GM23338 (cell line): Measurements from ENCODE around the gene SRCIN1. TPM values are rescaled to one million over a fixed set of nuclear protein-coding genes. Genes with fewer than 3 reads are reported as not detected.
A peak's percentile ranks its signal among the peaks of the same experiment; 100 is the strongest.

Experiments
- ATAC-seq: fragments of 200-7000 bp; cut with Tn5 transposase; 3 replicates; pipeline ENCODE4 v1.9.1; 2020
- DNase-seq: peaks from one replicate; pipeline ENCODE4 v3.0.0-alpha.2; 2015; ENCODE audit warnings: low spot score
- H2AFZ ChIP-seq: fragments of 200-600 bp; sonication (generic); 2 replicates; pipeline ENCODE4 v1.8.0; 2016; ENCODE audit warnings: antibody characterized with exemption, mild to moderate bottlenecking, moderate library complexity
- H3F3A ChIP-seq: fragments of 200-600 bp; sonication (generic); replicated peaks from 2 replicates; pipeline ENCODE4 v1.8.0; 2017; ENCODE audit warnings: antibody characterized with exemption, mixed run types, low read depth
- H3K27ac ChIP-seq: fragments of 200-600 bp; sonication (generic); 2 replicates; pipeline ENCODE4 v1.6.1; 2016; ENCODE audit warnings: low read depth
- H3K27me3 ChIP-seq: fragments of 200-600 bp; sonication (generic); 2 replicates; pipeline ENCODE4 v1.8.0; 2016; ENCODE audit warnings: mild to moderate bottlenecking, mixed run types, moderate library complexity; ENCODE audit not compliant: insufficient read depth
- H3K36me3 ChIP-seq: fragments of 200-600 bp; sonication (generic); 2 replicates; pipeline ENCODE4 v1.8.0; 2016; ENCODE audit warnings: mild to moderate bottlenecking; ENCODE audit not compliant: insufficient read depth
- H3K4me1 ChIP-seq: fragments of 200-600 bp; sonication (generic); 2 replicates; pipeline ENCODE4 v1.8.0; 2016; ENCODE audit warnings: mild to moderate bottlenecking, moderate library complexity; ENCODE audit not compliant: insufficient read depth
- H3K4me2 ChIP-seq: fragments of 200-600 bp; sonication (generic); 2 replicates; pipeline ENCODE4 v1.7.1; 2017; ENCODE audit warnings: mixed run types
- H3K4me3 ChIP-seq: fragments of 200-600 bp; sonication (generic); 2 replicates; pipeline ENCODE4 v1.6.1; 2016; ENCODE audit warnings: mixed run types
- H3K79me2 ChIP-seq: fragments of 200-600 bp; sonication (generic); replicated peaks from 2 replicates; pipeline ENCODE4 v1.8.0; 2017; ENCODE audit warnings: mild to moderate bottlenecking; ENCODE audit not compliant: insufficient read depth
- H3K9me2 ChIP-seq: fragments of 200-600 bp; sonication (generic); 2 replicates; pipeline ENCODE4 v1.8.0; 2017; ENCODE audit not compliant: insufficient read depth
- H4K20me1 ChIP-seq: fragments of 200-600 bp; sonication (generic); replicated peaks from 2 replicates; pipeline ENCODE4 v1.8.0; 2017; ENCODE audit warnings: mild to moderate bottlenecking; ENCODE audit not compliant: insufficient read depth
- H3K27ac Mint-ChIP-seq: 2 replicates; pipeline ENCODE4 v1.8.0; 2020; ENCODE audit warnings: inconsistent platforms, mild to moderate bottlenecking, moderate library complexity, mixed read lengths
- H3K27me3 Mint-ChIP-seq: 3 replicates; pipeline ENCODE4 v1.8.0; 2022; ENCODE audit warnings: low read depth, mild to moderate bottlenecking, moderate library complexity, mixed read lengths, inconsistent platforms; ENCODE audit not compliant: insufficient read depth, poor library complexity
- H3K36me3 Mint-ChIP-seq: 3 replicates; pipeline ENCODE4 v1.8.0; 2021; ENCODE audit warnings: low read depth, mild to moderate bottlenecking, inconsistent platforms, moderate library complexity, mixed read lengths
- H3K4me1 Mint-ChIP-seq: 3 replicates; pipeline ENCODE4 v1.8.0; 2020; ENCODE audit warnings: mild to moderate bottlenecking, inconsistent platforms, mixed read lengths
- H3K4me3 Mint-ChIP-seq: 3 replicates; pipeline ENCODE4 v1.8.0; 2021; ENCODE audit warnings: moderate library complexity, mild to moderate bottlenecking, inconsistent platforms, mixed read lengths
- H3K9me3 Mint-ChIP-seq: 3 replicates; pipeline ENCODE4 v1.8.0; 2020; ENCODE audit warnings: moderate library complexity, mild to moderate bottlenecking, inconsistent platforms, mixed read lengths
- CREB1 ChIP-seq: fragments of 250-450 bp; sonication (Bioruptor Pico); IDR thresholded peaks from 2 replicates; pipeline ENCODE4 v1.5.0; 2020; ENCODE audit warnings: low read depth, mild to moderate bottlenecking, moderate library complexity
- polyA plus RNA-seq: library from polyadenylated mRNA; unstranded; fragments of >200 nt; fragmentation: Nextera tagmentation; extraction: Ambion mirVana; gene quantifications from 2 replicates; pipeline ENCODE4 v1.2.1, GENCODE V29; 2016
- total RNA-seq: library from RNA; depleted of rRNA; stranded (reverse); fragments of >200 nt; shearing (Covaris generic); gene quantifications from 2 replicates; pipeline ENCODE4 v1.2.3, GENCODE V29; 2014
- TF ChIP-seq, protein P1 (sequence below): IDR thresholded peaks from 2 replicates; pipeline ENCODE4 v1.6.1; 2016; ENCODE audit warnings: antibody characterized with exemption
- TF ChIP-seq, protein P2 (sequence below): IDR thresholded peaks from one replicate; pipeline ENCODE4 v1.6.1; 2018; ENCODE audit warnings: antibody characterized with exemption; ENCODE audit not compliant: unreplicated experiment
- TF ChIP-seq, protein P3 (sequence below), 2 experiments: fragments of 200-600 bp in 1 of 2; sonication (generic) in 1 of 2; conservative IDR thresholded peaks; 2 replicates each; pipeline versions ENCODE4 v1.5.1 to v1.6.1; 2016 to 2017; ENCODE audit warnings: antibody characterized with exemption in 2 of 2, low read depth in 2 of 2, mild to moderate bottlenecking in 2 of 2, moderate library complexity in 1 of 2

Gene SRCIN1
- total and polyA plus RNA-seq, 2 experiments from 2014 or later: 0.87 to 2.2 TPM

DNA sequence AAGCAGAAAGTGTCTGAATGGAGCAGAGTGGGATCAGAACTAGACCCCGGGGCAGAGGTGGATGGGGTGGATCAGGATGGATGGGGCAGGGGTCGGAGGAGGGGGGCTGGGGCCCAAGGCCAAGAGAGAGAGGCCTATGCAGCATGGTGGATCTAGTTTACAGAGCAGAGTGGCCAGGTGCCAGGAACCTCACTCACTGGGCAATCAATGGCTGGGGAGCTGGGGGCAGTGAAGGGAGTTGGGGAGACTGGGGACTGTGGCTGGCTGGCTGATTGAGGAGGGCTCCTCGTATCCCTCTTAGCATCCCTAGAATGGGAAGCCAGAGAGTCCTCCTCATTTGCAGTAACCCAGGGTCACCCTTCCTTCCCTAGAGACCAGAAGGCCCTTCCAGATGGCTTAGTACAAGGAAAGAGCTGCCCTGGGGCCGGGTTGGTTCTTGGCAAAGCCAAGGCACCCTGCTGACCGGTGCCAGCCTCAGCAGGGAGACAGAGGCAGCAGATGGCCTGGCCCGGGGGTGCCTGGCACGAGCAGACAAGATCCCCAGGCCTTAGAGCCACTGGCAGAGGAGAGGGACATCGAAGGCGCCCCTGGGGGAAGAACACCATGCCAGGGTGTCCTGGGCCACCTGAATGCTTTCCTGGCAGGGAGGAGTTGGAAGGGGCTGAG, 36.8 kb downstream of the SRCIN1 start:
- no peaks in the 10 kb centered on the region for H3K79me2 ChIP-seq
- H3K4me3 ChIP-seq: no peak overlapping the region
- DNase-seq: no peak
- peaks cover 3% of the 10 kb centered on the region for H4K20me1 ChIP-seq
- no peaks in the 10 kb centered on the region for H3K36me3 ChIP-seq
- TF ChIP-seq CREB1: no peak
- TF ChIP-seq, protein P1, sequence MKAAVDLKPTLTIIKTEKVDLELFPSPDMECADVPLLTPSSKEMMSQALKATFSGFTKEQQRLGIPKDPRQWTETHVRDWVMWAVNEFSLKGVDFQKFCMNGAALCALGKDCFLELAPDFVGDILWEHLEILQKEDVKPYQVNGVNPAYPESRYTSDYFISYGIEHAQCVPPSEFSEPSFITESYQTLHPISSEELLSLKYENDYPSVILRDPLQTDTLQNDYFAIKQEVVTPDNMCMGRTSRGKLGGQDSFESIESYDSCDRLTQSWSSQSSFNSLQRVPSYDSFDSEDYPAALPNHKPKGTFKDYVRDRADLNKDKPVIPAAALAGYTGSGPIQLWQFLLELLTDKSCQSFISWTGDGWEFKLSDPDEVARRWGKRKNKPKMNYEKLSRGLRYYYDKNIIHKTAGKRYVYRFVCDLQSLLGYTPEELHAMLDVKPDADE: no peak
- TF ChIP-seq, protein P2, sequence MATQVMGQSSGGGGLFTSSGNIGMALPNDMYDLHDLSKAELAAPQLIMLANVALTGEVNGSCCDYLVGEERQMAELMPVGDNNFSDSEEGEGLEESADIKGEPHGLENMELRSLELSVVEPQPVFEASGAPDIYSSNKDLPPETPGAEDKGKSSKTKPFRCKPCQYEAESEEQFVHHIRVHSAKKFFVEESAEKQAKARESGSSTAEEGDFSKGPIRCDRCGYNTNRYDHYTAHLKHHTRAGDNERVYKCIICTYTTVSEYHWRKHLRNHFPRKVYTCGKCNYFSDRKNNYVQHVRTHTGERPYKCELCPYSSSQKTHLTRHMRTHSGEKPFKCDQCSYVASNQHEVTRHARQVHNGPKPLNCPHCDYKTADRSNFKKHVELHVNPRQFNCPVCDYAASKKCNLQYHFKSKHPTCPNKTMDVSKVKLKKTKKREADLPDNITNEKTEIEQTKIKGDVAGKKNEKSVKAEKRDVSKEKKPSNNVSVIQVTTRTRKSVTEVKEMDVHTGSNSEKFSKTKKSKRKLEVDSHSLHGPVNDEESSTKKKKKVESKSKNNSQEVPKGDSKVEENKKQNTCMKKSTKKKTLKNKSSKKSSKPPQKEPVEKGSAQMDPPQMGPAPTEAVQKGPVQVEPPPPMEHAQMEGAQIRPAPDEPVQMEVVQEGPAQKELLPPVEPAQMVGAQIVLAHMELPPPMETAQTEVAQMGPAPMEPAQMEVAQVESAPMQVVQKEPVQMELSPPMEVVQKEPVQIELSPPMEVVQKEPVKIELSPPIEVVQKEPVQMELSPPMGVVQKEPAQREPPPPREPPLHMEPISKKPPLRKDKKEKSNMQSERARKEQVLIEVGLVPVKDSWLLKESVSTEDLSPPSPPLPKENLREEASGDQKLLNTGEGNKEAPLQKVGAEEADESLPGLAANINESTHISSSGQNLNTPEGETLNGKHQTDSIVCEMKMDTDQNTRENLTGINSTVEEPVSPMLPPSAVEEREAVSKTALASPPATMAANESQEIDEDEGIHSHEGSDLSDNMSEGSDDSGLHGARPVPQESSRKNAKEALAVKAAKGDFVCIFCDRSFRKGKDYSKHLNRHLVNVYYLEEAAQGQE: no peak
- Mint-ChIP-seq H3K4me3 (no peak overlapping the region), H3K27me3 (peaks cover 88% of the 10 kb centered on the region), H3K36me3 (no peaks in the 10 kb centered on the region; the same call in 2 of the 3 replicates), H3K27ac (no peak overlapping the region), H3K9me3 (no peaks in the 10 kb centered on the region), H3K4me1 (peaks cover 46% of the 10 kb centered on the region)
- H2AFZ ChIP-seq: no peak overlapping the region
- H3F3A ChIP-seq: peaks cover 8% of the 10 kb centered on the region; the same call in 1 of the 2 replicates
- no peak overlapping the region for H3K4me2 ChIP-seq
- peaks cover 25% of the 10 kb centered on the region for H3K4me1 ChIP-seq
- peaks cover 99% of the 10 kb centered on the region for H3K27me3 ChIP-seq
- no peak overlapping the region for H3K27ac ChIP-seq
- ATAC-seq: no peak
- H3K9me2 ChIP-seq: no peaks in the 10 kb centered on the region

DNA sequence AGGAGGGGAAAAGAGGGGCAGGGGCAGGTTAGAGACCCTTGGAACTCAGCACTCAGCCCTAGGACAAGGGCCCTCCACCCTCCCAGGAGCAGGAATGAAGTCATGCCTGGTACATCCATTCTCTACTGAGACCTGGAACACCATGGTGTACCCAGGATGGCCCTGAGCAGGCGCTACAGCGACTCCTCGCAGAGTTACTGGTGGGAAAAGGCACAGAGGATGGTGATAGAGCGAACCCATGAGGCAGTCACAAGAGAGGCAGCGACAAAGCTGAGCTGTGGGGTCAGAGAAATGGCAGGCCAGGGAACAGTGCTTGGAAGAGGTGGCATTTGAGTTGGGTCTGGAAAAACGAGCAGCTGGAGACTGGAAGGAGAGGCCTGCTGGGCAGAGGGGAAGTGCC, 37.5 kb downstream of the SRCIN1 start:
- Mint-ChIP-seq H3K27ac (no peak overlapping the region), H3K9me3 (no peaks in the 10 kb centered on the region), H3K27me3 (peaks cover 88% of the 10 kb centered on the region), H3K4me3 (no peak overlapping the region), H3K36me3 (no peaks in the 10 kb centered on the region; the same call in 2 of the 3 replicates), H3K4me1 (peaks cover 39% of the 10 kb centered on the region)
- H3K4me3 ChIP-seq: no peak overlapping the region
- H3K9me2 ChIP-seq: no peaks in the 10 kb centered on the region
- H3F3A ChIP-seq: peaks cover 8% of the 10 kb centered on the region
- no peak overlapping the region for H3K4me2 ChIP-seq
- no peak overlapping the region for H3K27ac ChIP-seq
- no peaks in the 10 kb centered on the region for H3K79me2 ChIP-seq
- no peaks in the 10 kb centered on the region for H3K36me3 ChIP-seq
- DNase-seq: peak; percentile 64
- H3K4me1 ChIP-seq: peaks cover 25% of the 10 kb centered on the region
- peaks cover 98% of the 10 kb centered on the region for H3K27me3 ChIP-seq
- peak; percentile 9 for ATAC-seq
- no peak overlapping the region for H2AFZ ChIP-seq
- TF ChIP-seq, protein P3, sequence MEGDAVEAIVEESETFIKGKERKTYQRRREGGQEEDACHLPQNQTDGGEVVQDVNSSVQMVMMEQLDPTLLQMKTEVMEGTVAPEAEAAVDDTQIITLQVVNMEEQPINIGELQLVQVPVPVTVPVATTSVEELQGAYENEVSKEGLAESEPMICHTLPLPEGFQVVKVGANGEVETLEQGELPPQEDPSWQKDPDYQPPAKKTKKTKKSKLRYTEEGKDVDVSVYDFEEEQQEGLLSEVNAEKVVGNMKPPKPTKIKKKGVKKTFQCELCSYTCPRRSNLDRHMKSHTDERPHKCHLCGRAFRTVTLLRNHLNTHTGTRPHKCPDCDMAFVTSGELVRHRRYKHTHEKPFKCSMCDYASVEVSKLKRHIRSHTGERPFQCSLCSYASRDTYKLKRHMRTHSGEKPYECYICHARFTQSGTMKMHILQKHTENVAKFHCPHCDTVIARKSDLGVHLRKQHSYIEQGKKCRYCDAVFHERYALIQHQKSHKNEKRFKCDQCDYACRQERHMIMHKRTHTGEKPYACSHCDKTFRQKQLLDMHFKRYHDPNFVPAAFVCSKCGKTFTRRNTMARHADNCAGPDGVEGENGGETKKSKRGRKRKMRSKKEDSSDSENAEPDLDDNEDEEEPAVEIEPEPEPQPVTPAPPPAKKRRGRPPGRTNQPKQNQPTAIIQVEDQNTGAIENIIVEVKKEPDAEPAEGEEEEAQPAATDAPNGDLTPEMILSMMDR (conservative IDR thresholded peaks at IDR 0.05; ENCODE audit: low read depth in 2 of 2): peak; percentile 21 to 72; a peak in 2 of 4 replicates
- TF ChIP-seq, protein P2: no peak
- H4K20me1 ChIP-seq: peaks cover 2% of the 10 kb centered on the region
